Glomerular endothelial cell (primary cell): ENCODE results near the gene IRF4. TPM values are rescaled to one million over a fixed set of nuclear protein-coding genes. Genes with fewer than 3 reads are reported as not detected.

ENCODE experiments used
- DNase-seq: peaks from one replicate; pipeline ENCODE4 v3.0.0-alpha.2; 2011; ENCODE audit warnings: low read depth, low spot score; ENCODE audit errors: extremely low read depth
- total RNA-seq: library from RNA; depleted of rRNA; stranded (reverse); fragments of >200 nt; gene quantifications from 2 replicates; pipeline ENCODE4 v1.2.3, GENCODE V29; 2015

Gene IRF4
- total RNA-seq, 1 donor from 2014 or later: not detected

- DNase-seq: no peak
Measured at GRCh38 chr6:436308-437036, 44.9 kb downstream of the IRF4 start.

DNA sequence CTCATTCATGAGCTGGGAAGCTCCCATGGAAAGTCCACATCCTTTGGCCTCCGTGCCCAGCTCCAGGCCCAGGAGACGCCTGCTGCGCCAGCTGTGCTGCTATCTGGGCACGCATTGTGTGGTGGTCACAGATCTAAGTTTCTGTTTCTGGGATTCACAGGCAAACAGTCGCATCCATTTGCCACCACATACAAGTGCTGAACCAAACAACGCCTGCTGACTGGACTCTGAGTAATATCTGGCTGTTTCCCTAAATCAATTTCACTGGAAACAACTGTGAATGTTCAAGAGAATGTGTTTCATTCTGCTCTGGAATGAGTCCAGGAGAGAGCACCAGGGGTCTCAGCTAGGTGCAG, 45.5 kb downstream of the IRF4 start:
- DNase-seq: no peak

DNA sequence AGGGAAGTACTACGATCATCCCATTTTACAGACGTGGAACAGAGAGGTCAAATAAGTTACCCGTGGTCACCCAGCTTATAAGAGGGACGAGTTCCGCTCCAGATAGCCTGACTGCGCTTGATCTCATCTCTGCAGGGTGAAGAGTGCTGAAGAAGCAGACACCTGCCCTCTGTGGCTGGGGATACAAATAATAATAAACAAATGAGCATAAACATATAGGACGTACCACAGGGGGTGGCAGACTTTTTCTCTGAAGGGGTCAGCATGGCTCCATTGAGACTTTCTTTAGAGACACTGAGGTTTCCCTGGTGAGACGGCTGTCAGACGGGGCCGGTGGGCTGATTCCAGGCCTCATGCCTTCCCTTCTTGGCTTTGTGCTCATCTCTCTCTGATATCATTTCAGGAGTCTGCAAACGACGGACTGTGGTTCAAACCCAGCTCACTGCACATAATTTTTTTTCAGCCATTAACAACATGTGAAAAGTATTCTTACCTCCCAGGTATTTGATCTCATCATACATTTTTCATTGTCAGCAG, 47.1 kb downstream of the IRF4 start:
- DNase-seq: no peak

- DNase-seq: no peak
Measured at GRCh38 chr6:439641-440167, 48.2 kb downstream of the IRF4 start.

DNA sequence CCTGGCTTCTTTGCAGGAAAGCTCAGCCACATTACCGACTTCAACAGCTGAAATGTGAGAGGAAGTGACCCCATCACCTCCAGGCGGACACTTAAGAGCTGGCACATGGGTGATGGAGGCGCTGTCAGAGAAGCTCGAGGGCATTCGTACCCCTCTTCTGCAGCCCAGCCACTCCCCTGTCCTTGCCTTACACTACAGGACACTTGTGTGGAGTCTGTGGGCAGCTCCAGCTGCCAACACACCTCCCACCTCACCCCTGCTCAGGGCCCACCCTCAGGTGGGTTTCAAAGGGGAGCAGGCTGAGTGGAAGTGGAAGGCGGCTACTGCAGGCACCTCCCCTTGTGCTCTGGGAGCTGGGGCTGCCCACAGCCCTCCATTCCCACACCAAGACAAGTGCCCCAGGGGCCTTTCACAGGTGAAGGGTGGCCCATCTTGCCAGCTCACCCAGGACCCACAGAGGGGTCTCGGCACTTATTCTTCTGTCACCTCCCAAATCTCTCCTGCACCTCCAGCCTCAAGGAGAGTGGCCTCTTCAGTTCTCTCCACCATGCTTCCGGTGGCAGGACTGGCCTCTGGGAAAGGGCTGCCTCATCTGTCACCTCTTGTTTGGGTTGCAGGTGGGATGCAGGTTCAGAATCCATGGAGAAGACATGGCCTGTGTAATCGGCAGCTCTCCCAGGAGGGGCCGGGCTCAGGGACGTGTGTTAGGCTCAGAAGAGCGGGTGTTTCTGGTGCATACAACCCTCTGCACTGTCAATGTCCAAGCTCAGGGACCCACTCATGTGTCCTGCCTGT, 49.8 kb downstream of the IRF4 start:
- DNase-seq: no peak

DNA sequence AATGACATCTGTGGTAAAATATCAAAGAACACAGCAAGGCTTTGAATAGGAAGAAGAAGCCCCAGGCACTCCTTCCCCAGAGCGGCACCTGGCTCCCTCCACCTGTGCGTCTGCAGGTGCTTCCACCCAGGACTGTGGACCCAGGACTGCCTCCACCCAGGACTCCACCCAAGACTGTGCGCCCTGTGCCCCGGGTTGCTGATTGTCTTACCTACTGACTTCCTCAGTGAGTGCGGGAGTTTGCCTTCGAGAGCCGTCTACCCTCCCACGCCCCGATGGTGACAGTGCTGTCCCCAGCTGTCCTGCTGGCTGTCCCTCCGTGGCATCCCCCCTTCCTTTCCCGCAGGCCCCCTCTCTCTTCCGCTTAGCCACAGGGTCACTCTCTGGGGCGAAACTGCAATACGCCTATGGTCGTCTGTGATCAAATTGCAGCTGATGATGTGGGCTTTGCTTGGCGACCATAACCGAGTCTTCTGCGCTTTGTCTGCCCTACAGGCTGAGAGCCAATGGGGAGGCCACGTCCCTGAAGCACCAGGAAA, 52.1 kb downstream of the IRF4 start:
- DNase-seq: no peak

GRCh38 chr6:444653-445275, 53.2 kb downstream of the IRF4 start:
- DNase-seq: no peak

- no peak for DNase-seq
Measured at GRCh38 chr6:445571-446417, 54.2 kb downstream of the IRF4 start.

- DNase-seq: no peak
Measured at GRCh38 chr6:446418-447366, 55.1 kb downstream of the IRF4 start.

GRCh38 chr6:447381-448165, 56.0 kb downstream of the IRF4 start:
- no peak for DNase-seq

GRCh38 chr6:448296-449056, 56.9 kb downstream of the IRF4 start:
- DNase-seq: no peak

- no peak for DNase-seq
Measured at GRCh38 chr6:449057-449430, 57.5 kb downstream of the IRF4 start.

DNA sequence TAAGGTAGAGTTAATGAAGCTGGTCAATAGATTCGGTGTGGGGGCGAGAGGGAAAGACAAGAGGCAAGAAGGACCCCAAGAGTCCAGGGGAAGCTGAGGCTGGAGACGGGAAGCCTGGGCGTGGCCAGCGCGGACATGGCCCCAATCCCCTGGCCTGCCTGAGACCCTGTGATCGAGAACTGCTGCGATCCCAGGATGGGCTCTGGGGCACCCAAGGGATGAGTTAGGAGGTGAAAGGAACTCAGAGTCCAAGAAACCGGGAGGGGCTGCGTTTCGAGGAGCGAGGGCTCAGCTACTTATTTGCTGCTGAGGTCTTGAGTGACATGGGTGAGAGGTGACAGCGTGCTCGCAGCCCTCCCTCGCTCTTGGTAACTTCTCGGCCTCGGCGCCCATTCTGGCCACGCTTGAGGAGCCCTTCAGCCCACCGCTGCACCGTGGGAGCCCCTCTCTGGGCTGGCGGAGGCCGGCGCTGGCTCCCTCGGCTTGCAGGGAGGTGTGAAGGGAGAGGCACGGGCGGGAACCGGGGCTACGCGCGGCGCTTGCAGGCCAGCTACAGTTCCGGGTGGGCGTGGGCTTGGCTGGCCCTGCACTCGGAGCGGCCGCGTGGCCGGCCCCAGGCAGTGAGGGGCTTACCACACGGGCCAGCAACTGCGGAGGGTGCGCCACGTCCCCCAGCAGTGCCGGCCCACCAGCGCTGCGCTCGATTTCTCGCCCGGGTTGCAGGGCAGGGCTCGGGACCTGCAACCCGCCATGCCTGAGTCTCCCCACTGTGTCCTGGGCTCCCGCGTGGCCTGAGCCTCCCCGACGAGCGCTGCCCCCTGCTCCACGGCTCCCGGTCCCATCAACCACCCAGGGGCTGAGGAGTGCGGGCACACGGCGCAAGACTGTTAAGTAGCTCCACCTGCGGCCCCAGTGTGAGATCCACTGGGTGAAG, 58.2 kb downstream of the IRF4 start:
- DNase-seq: no peak

- no peak for DNase-seq
Measured at GRCh38 chr6:451336-451735, 59.8 kb downstream of the IRF4 start.

DNA sequence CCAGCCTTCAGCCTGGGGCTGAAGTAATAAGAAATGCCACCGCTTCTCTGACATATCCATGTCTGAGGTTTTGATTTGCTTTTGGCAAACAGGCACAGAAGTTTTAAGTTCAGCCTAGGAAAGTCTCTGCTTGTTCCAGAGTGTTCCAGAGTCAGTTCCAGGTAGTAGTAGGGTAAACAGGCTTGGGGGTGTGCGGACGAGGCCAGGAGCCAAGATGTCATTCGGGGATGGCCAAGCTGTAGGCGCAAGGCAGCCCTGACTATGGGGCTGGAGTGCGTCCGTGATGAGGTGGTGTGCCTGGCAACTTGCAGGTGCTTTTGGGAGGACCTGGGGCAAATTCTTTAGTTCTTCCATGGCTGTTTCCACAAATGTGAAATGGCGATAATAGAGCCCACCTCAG, 60.3 kb downstream of the IRF4 start:
- no peak for DNase-seq

DNA sequence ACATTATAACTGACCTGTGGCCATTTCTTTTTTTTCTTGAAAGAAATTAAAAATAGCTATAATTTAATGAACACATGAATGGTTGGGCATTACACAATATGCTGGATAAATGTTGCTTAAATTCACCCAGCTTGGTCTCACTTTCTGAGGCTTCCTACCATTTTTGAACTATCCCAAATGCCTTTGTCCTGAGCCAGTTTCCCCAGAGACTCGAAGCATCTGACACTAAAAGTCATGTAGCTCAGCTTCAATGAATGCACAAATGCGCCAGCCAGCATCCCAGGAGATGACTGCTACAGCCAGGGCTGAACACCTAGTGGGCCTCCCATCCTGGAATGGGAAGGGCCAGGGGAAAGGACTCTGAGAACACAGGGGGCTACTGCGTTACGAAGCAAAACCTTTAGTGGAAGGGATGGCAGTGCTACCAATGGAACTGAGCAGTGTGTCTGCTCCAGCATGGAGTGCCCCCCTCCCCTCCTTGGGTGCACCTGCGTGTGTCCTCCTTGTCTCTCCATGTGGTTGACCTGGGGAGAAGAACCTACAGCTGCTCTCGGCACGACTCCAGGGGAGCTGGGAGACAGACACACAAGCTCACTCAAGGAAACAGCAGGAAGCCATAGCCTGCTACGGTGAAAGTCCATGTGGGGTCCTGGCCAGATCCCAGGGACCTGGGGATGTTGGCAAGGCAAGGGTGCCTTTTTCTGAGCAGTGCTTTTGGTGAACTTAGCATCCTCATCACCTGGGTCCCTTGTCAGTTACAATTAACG, 60.9 kb downstream of the IRF4 start:
- DNase-seq: no peak
